ENCODE results near the gene ING1. TPM values are rescaled to one million over a fixed set of nuclear protein-coding genes. Genes with fewer than 3 reads are reported as not detected.
"Not testable (repeated sequence)": the region's sequence is repeated elsewhere in the genome, so short reads cannot be mapped to it uniquely, and the experiment has no call there.

The ING1 gene
- total RNA-seq, 1 donor from 2014 or later: 26.8 TPM

DNA sequence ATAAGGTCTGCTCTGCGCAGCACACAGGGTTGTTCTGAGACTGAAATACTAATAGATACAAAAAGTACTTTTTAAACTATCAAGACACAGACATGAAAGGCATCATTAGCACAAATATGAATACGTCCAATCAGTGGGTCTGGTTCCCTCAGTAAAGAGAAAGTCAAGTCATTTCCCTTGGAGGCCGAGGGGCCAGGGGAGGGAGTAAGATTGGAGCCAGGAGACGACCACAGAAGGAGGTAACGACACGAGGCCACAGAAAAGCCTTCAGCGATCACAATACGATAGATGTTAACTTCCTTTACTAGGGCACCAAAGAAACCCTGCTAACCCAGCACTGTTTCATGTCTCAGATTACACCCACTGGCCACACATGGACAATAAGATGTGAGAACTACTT is 12.9 kb upstream of the ING1 start:
- Mint-ChIP-seq H3K27ac (ENCODE audit: unreplicated experiment) (no peak overlapping the region), H3K4me3 (peak overlapping the region; percentile 34), H3K36me3 (ENCODE audit: low read depth) (peaks cover 24% of the 10 kb centered on the region), H3K4me1 (peaks cover 36% of the 10 kb centered on the region), H3K27me3 (ENCODE audit: low read depth) (no peaks in the 10 kb centered on the region), H3K9me3 (no peaks in the 10 kb centered on the region)
- TF ChIP-seq, protein P1, sequence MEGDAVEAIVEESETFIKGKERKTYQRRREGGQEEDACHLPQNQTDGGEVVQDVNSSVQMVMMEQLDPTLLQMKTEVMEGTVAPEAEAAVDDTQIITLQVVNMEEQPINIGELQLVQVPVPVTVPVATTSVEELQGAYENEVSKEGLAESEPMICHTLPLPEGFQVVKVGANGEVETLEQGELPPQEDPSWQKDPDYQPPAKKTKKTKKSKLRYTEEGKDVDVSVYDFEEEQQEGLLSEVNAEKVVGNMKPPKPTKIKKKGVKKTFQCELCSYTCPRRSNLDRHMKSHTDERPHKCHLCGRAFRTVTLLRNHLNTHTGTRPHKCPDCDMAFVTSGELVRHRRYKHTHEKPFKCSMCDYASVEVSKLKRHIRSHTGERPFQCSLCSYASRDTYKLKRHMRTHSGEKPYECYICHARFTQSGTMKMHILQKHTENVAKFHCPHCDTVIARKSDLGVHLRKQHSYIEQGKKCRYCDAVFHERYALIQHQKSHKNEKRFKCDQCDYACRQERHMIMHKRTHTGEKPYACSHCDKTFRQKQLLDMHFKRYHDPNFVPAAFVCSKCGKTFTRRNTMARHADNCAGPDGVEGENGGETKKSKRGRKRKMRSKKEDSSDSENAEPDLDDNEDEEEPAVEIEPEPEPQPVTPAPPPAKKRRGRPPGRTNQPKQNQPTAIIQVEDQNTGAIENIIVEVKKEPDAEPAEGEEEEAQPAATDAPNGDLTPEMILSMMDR (conservative IDR thresholded peaks at IDR 0.05): no peak
- no peak for DNase-seq (ENCODE audit: low read depth, low spot score)

DNA sequence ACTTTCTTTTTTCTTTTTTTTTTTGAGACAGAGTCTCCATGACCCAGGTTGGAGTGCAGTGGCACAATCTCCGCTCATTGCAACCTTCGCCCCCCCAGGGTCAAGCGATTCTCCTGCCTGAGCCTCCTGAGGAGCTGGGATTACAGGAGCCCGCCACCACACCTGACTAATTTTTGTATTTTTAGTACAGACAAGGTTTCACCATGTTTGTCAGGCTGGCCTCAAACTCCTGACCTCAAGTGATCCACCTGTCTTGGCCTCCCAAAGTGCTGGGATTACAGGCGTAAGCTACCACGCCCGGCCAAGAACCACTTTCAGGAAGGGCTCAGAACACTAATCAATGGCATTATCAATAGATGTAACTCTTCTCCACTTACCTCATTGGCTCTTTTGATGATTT is 12.4 kb upstream of the ING1 start:
- peaks cover 24% of the 10 kb centered on the region for H3K36me3 Mint-ChIP-seq (ENCODE audit: low read depth)
- H3K9me3 Mint-ChIP-seq; H3K27me3 Mint-ChIP-seq (ENCODE audit: low read depth); H3K27ac Mint-ChIP-seq (ENCODE audit: unreplicated experiment); DNase-seq (ENCODE audit: low read depth, low spot score); H3K4me3 Mint-ChIP-seq: not testable (repeated sequence)
- H3K4me1 Mint-ChIP-seq: peaks cover 36% of the 10 kb centered on the region

DNA sequence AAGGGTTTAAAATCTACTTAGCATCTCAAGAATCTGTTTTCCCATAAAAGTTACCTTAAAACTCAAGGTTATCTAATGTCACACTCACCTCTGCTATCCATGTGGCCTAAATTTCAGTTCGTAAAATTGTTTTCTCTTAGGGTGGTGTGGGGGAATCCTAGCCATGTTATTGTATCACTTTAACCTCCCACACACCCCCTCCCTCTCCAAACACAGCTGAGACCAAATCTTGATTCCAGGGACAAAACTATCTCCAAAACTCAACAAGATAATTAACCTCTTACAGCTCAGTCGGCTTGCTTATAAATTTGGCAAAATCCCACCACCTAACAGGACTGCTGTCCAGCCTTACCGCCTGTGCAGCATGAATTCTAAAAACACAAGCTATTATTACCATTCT is 11.4 kb upstream of the ING1 start:
- Mint-ChIP-seq H3K9me3 (no peaks in the 10 kb centered on the region), H3K4me3 (peak overlapping the region; percentile 18), H3K27me3 (ENCODE audit: low read depth) (no peaks in the 10 kb centered on the region), H3K27ac (ENCODE audit: unreplicated experiment) (no peak overlapping the region), H3K36me3 (ENCODE audit: low read depth) (peaks cover 20% of the 10 kb centered on the region), H3K4me1 (peaks cover 45% of the 10 kb centered on the region)
- no peak for DNase-seq (ENCODE audit: low read depth, low spot score)
- TF ChIP-seq, protein P1 (conservative IDR thresholded peaks at IDR 0.05): no peak

DNA sequence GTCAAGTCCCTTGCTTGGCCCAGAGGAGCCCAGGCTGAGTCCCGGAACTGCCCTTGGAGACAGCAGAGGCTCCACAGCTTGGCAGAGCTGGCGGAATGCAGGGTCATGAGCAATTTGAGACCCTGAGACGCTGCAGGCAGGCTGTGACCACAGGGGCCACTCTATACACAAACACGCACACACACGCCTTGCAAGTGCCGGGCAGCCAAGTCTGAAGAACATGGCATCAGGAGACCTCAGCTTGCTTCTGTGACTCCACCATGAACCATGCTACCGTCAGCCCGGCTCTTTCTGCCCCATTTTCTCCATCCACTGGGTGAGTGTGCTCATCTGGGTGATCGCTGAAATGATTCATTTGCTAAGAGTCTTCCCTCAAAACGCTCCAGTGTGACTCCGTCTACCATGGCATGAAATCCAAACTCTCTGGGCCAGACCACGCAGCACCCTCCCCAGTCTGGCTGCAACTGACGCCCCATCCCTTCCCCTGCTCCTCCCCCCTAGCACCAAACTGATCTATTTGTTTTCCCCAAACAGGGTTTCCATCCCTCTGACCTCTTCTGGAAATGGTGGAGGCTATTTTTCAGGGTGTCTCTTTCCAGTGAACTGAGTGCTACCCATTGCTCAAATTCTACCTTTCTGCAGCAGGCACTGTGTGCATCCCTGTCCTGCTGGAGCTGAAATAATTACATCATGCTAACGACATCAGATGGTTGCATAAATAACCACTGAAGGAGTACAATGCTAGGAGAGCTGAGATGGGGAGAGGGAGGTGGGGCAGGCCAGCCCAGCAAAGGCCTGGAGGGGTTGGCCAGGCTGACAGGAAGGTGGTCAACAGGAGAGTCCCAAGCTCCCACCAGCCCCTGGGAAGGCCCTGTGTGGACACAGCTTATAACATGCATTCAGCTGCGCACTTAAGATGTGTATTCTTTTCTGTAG is 10.6 kb upstream of the ING1 start:
- no peak for DNase-seq (ENCODE audit: low read depth, low spot score)
- peak overlapping the region; percentile 61 for H3K4me3 Mint-ChIP-seq
- no peak overlapping the region for H3K27ac Mint-ChIP-seq (ENCODE audit: unreplicated experiment)
- TF ChIP-seq, protein P1 (conservative IDR thresholded peaks at IDR 0.05): no peak
- peaks cover 20% of the 10 kb centered on the region for H3K36me3 Mint-ChIP-seq (ENCODE audit: low read depth)
- H3K27me3 Mint-ChIP-seq (ENCODE audit: low read depth): no peaks in the 10 kb centered on the region
- H3K9me3 Mint-ChIP-seq: no peaks in the 10 kb centered on the region
- H3K4me1 Mint-ChIP-seq: peaks cover 47% of the 10 kb centered on the region

DNA sequence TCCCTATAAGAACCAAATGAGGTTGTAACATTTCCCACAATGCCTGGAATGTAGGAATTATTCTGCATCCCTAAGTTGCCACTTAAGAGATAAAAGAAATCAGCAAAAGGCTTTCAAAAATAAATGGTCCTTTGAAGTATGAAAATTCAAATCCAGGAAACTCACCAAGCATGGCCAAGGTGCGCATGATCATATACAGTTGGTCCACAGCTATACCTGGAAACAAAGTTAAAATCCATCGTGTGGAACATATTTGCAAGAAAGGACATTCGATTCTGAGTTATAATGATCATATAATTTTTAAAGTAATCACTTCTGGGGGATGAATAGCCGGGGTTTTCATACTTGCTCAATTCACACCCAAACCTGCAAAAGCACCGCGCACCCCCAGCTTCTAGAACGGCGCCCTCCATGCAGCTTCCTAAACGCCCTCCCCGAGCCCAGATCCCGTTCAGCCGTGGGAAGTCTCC is 8.1 kb upstream of the ING1 start:
- no peak for DNase-seq (ENCODE audit: low read depth, low spot score)
- TF ChIP-seq, protein P1 (conservative IDR thresholded peaks at IDR 0.05): no peak
- H3K36me3 Mint-ChIP-seq (ENCODE audit: low read depth): peaks cover 9% of the 10 kb centered on the region
- H3K9me3 Mint-ChIP-seq: no peaks in the 10 kb centered on the region
- H3K27ac Mint-ChIP-seq (ENCODE audit: unreplicated experiment): peak overlapping the region; percentile 89
- H3K4me1 Mint-ChIP-seq: peaks cover 48% of the 10 kb centered on the region
- H3K27me3 Mint-ChIP-seq (ENCODE audit: low read depth): no peaks in the 10 kb centered on the region
- peak overlapping the region; percentile 93 for H3K4me3 Mint-ChIP-seq
